Astrocyte (in vitro differentiated cells and primary cell): ENCODE results near the gene CYB561D1. TPM values are rescaled to one million over a fixed set of nuclear protein-coding genes. Genes with fewer than 3 reads are reported as not detected.
A peak's percentile ranks its signal among the peaks of the same experiment; 100 is the strongest.

Experiments used
- DNase-seq: peaks from one replicate; pipeline ENCODE4 v3.0.0-alpha.2; 2010; ENCODE audit warnings: low read depth
- FAIRE-seq: peaks from 2 replicates; lab custom pipeline; 2011; peaks lifted over from hg19 to GRCh38; lab: Jason Lieb, UNC
- H2AFZ ChIP-seq: 2 replicates; pipeline ENCODE4 v1.6.0; 2012; ENCODE audit warnings: low read depth, low read length, inconsistent platforms
- H3K27ac ChIP-seq: 2 replicates; pipeline ENCODE4 v1.5.1; 2011; ENCODE audit warnings: low read depth, low read length, inconsistent platforms
- H3K27me3 ChIP-seq: 2 replicates; pipeline ENCODE4 v1.6.0; 2011; ENCODE audit warnings: low read length, inconsistent platforms; ENCODE audit not compliant: insufficient read depth
- H3K36me3 ChIP-seq: 2 replicates; pipeline ENCODE4 v1.5.1; 2011; ENCODE audit warnings: low read length, inconsistent platforms; ENCODE audit not compliant: insufficient read depth
- H3K4me1 ChIP-seq: 2 replicates; pipeline ENCODE4 v1.5.1; 2011; ENCODE audit warnings: low read length, inconsistent platforms; ENCODE audit not compliant: insufficient read depth
- H3K4me2 ChIP-seq: 2 replicates; pipeline ENCODE4 v1.6.0; 2012; ENCODE audit warnings: low read length, inconsistent platforms
- H3K4me3 ChIP-seq: 2 replicates; pipeline ENCODE4 v1.5.1; 2011; ENCODE audit warnings: low read depth, mild to moderate bottlenecking, low read length, inconsistent platforms; ENCODE audit not compliant: insufficient read depth
- H3K79me2 ChIP-seq: 2 replicates; pipeline ENCODE4 v1.6.0; 2012; ENCODE audit warnings: mild to moderate bottlenecking, low read length, inconsistent platforms; ENCODE audit not compliant: insufficient read depth
- H3K9ac ChIP-seq: 2 replicates; pipeline ENCODE4 v1.6.0; 2012; ENCODE audit warnings: mild to moderate bottlenecking, low read length, inconsistent platforms
- H3K9me3 ChIP-seq: 2 replicates; pipeline ENCODE4 v1.5.1; 2012; ENCODE audit warnings: low read depth, mild to moderate bottlenecking, low read length, inconsistent platforms; ENCODE audit not compliant: insufficient read depth
- H4K20me1 ChIP-seq: 2 replicates; pipeline ENCODE4 v1.6.0; 2012; ENCODE audit warnings: low read length, inconsistent platforms; ENCODE audit not compliant: insufficient read depth
- H3K27ac Mint-ChIP-seq: one replicate; pipeline ENCODE4 v1.8.0; 2021; ENCODE audit warnings: mild to moderate bottlenecking, mixed read lengths; ENCODE audit not compliant: unreplicated experiment
- H3K27me3 Mint-ChIP-seq: one replicate; pipeline ENCODE4 v1.8.0; 2021; ENCODE audit warnings: low read depth, mixed read lengths; ENCODE audit not compliant: unreplicated experiment
- H3K36me3 Mint-ChIP-seq: one replicate; pipeline ENCODE4 v1.8.0; 2021; ENCODE audit warnings: low read depth, mixed read lengths; ENCODE audit not compliant: unreplicated experiment
- H3K4me1 Mint-ChIP-seq: one replicate; pipeline ENCODE4 v1.8.0; 2021; ENCODE audit warnings: low read depth, mixed read lengths; ENCODE audit not compliant: unreplicated experiment
- H3K4me3 Mint-ChIP-seq: one replicate; pipeline ENCODE4 v1.8.0; 2021; ENCODE audit warnings: mild to moderate bottlenecking, moderate library complexity, mixed read lengths; ENCODE audit not compliant: unreplicated experiment
- H3K9me3 Mint-ChIP-seq: one replicate; pipeline ENCODE4 v1.8.0; 2021; ENCODE audit warnings: mild to moderate bottlenecking, mixed read lengths; ENCODE audit not compliant: unreplicated experiment
- CTCF ChIP-seq: IDR thresholded peaks from 2 replicates; pipeline ENCODE4 v1.5.1; 2011; ENCODE audit warnings: low read depth, mild to moderate bottlenecking, inconsistent platforms, low read length, moderate library complexity; ENCODE audit not compliant: insufficient read depth
- EZH2 ChIP-seq: IDR thresholded peaks from 2 replicates; pipeline ENCODE4 v1.6.1; 2012; ENCODE audit warnings: mild to moderate bottlenecking, low read length, inconsistent platforms; ENCODE audit not compliant: insufficient read depth
- total RNA-seq: library from RNA; stranded (reverse); gene quantifications from 2 replicates; pipeline ENCODE4 v1.2.1, GENCODE V29; 2021

CYB561D1 gene
- total RNA-seq, 1 donor from 2014 or later: 9.4 TPM

GRCh38 chr1:109481646-109482045, 12.2 kb upstream of the CYB561D1 start:
- H3K27ac ChIP-seq: no peak overlapping the region
- Mint-ChIP-seq H3K36me3 (peaks cover 4% of the 10 kb centered on the region), H3K27ac (no peak overlapping the region), H3K4me3 (no peak overlapping the region), H3K4me1 (peaks cover 12% of the 10 kb centered on the region), H3K9me3 (no peaks in the 10 kb centered on the region), H3K27me3 (peaks cover 25% of the 10 kb centered on the region)
- H3K4me2 ChIP-seq: no peak overlapping the region
- FAIRE-seq: no peak
- no peaks in the 10 kb centered on the region for H3K36me3 ChIP-seq
- no peak overlapping the region for H3K9ac ChIP-seq
- no peaks in the 10 kb centered on the region for H3K9me3 ChIP-seq
- peaks cover 20% of the 10 kb centered on the region for H3K27me3 ChIP-seq
- H3K79me2 ChIP-seq: peaks cover 18% of the 10 kb centered on the region
- TF ChIP-seq EZH2 (no peak), CTCF (no peak)
- no peak for DNase-seq
- H3K4me3 ChIP-seq: no peak overlapping the region
- peaks cover 6% of the 10 kb centered on the region for H3K4me1 ChIP-seq
- H4K20me1 ChIP-seq: no peaks in the 10 kb centered on the region
- no peak overlapping the region for H2AFZ ChIP-seq

- no peaks in the 10 kb centered on the region for H3K36me3 ChIP-seq
- Mint-ChIP-seq H3K36me3 (peaks cover 4% of the 10 kb centered on the region), H3K27ac (no peak overlapping the region), H3K27me3 (peaks cover 19% of the 10 kb centered on the region), H3K4me1 (peaks cover 12% of the 10 kb centered on the region), H3K4me3 (no peak overlapping the region), H3K9me3 (no peaks in the 10 kb centered on the region)
- no peaks in the 10 kb centered on the region for H3K9me3 ChIP-seq
- DNase-seq (no peak), FAIRE-seq (no peak)
- no peak overlapping the region for H3K27ac ChIP-seq
- TF ChIP-seq EZH2: no peak
- no peak for TF ChIP-seq CTCF
- peaks cover 6% of the 10 kb centered on the region for H3K4me1 ChIP-seq
- H3K4me2 ChIP-seq: no peak overlapping the region
- H3K9ac ChIP-seq: no peak overlapping the region
- H3K4me3 ChIP-seq: no peak overlapping the region
- no peak overlapping the region for H2AFZ ChIP-seq
- peaks cover 20% of the 10 kb centered on the region for H3K27me3 ChIP-seq
- no peaks in the 10 kb centered on the region for H4K20me1 ChIP-seq
- H3K79me2 ChIP-seq: peaks cover 18% of the 10 kb centered on the region
Measured at GRCh38 chr1:109482242-109482641, 11.7 kb upstream of the CYB561D1 start.

- DNase-seq (no peak), FAIRE-seq (no peak)
- H3K4me1 ChIP-seq: peaks cover 6% of the 10 kb centered on the region
- H3K36me3 ChIP-seq: peaks cover 5% of the 10 kb centered on the region
- TF ChIP-seq CTCF: no peak
- TF ChIP-seq EZH2: no peak
- Mint-ChIP-seq H3K9me3 (no peaks in the 10 kb centered on the region), H3K27me3 (peaks cover 16% of the 10 kb centered on the region), H3K36me3 (peaks cover 9% of the 10 kb centered on the region), H3K4me1 (peaks cover 12% of the 10 kb centered on the region), H3K27ac (peak overlapping the region; percentile 59), H3K4me3 (peak overlapping the region; percentile 86)
- H2AFZ ChIP-seq: peak overlapping the region; percentile 88
- H3K79me2 ChIP-seq: peaks cover 18% of the 10 kb centered on the region
- H3K4me2 ChIP-seq: peak overlapping the region; percentile 99
- no peaks in the 10 kb centered on the region for H3K9me3 ChIP-seq
- H3K27me3 ChIP-seq: peaks cover 19% of the 10 kb centered on the region
- no peaks in the 10 kb centered on the region for H4K20me1 ChIP-seq
- peak overlapping the region; percentile 34 for H3K9ac ChIP-seq
- H3K27ac ChIP-seq: no peak overlapping the region
- H3K4me3 ChIP-seq: peak overlapping the region; percentile 69
Measured at GRCh38 chr1:109482791-109483671, 10.9 kb upstream of the CYB561D1 start.
